Tibial artery (tissue), 4 donors: Measurements from ENCODE around the gene COA5.
A peak's percentile ranks its signal among the peaks of the same experiment; 100 is the strongest.

Source experiments
- DNase-seq, 2 donors: peaks; one replicate each; pipeline ENCODE4 v3.0.0-alpha.2; 2019
- H3K27ac ChIP-seq, 2 donors: fragments of 200-600 bp; sonication (generic) in 1 of 2; 1 replicate in 1 of 2; 2 replicates in 1 of 2; pipeline ENCODE4 v1.5.1; 2018 to 2019; ENCODE audit warnings: mild to moderate bottlenecking in 1 of 2
- H3K27me3 ChIP-seq, 2 donors: fragments of 200-600 bp; sonication (generic) in 1 of 2; one replicate each; pipeline versions ENCODE4 v1.5.1 to v1.6.0; 2016 to 2019
- H3K36me3 ChIP-seq, 3 donors: fragments of 200-600 bp; sonication (generic) in 2 of 3; one replicate each; pipeline ENCODE4 v1.5.1; 2016 to 2019; ENCODE audit warnings: mild to moderate bottlenecking in 2 of 3
- H3K4me1 ChIP-seq, 4 donors: fragments of 200-600 bp; sonication (generic) in 2 of 4; 1 replicate in 3 of 4; 2 replicates in 1 of 4; pipeline ENCODE4 v1.5.1; 2016 to 2019
- H3K4me3 ChIP-seq, 2 donors: fragments of 200-600 bp; sonication (generic) in 1 of 2; 1 replicate in 1 of 2; 2 replicates in 1 of 2; pipeline ENCODE4 v1.5.1; 2018 to 2019; ENCODE audit warnings: mild to moderate bottlenecking in 2 of 2
- H3K9me3 ChIP-seq, 3 donors: fragments of 200-600 bp; sonication (generic) in 1 of 3; one replicate each; pipeline ENCODE4 v1.5.1; 2016 to 2019
- intact Hi-C: fragments of 100-400 bp; cut with DNase I; formaldehyde crosslinking; loops from one replicate; pipeline ENCODE4 v1.15.0; 2023; ENCODE audit warnings: low total_unique reads
- TF ChIP-seq, protein P1 (sequence below), 2 experiments: fragments of 200-600 bp in 1 of 2; fragments of 450-650 bp in 1 of 2; IDR thresholded peaks; one replicate each; pipeline ENCODE4 v1.5.1; 2017 to 2019; ENCODE audit warnings: antibody characterized with exemption in 2 of 2, mild to moderate bottlenecking in 1 of 2, moderate library complexity in 1 of 2

Gene COA5

DNA sequence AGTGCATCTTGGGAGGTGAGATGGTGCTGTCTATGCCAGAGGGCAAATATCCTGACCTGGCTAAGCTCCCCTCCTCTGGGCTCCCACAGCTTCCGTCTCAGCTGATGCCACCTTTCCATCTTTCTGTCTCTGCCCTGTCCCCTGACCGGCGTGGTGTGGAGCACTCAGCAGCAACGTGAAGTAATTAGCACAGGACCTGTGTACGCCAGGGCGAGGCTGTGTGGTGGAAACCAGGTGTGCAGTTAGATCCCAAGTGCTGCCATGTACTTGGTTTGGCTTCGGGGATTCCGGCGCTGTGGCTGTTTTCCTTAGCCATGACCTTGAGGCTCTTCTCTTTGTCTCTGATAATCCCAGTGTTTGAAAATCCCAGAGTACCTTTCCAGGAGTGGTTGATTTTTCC lies 36.5 kb downstream of the COA5 start:
- H3K4me3 ChIP-seq = no peak overlapping the region
- H3K27me3 ChIP-seq = no peaks in the 10 kb centered on the region
- no peak for DNase-seq
- TF ChIP-seq, protein P1, sequence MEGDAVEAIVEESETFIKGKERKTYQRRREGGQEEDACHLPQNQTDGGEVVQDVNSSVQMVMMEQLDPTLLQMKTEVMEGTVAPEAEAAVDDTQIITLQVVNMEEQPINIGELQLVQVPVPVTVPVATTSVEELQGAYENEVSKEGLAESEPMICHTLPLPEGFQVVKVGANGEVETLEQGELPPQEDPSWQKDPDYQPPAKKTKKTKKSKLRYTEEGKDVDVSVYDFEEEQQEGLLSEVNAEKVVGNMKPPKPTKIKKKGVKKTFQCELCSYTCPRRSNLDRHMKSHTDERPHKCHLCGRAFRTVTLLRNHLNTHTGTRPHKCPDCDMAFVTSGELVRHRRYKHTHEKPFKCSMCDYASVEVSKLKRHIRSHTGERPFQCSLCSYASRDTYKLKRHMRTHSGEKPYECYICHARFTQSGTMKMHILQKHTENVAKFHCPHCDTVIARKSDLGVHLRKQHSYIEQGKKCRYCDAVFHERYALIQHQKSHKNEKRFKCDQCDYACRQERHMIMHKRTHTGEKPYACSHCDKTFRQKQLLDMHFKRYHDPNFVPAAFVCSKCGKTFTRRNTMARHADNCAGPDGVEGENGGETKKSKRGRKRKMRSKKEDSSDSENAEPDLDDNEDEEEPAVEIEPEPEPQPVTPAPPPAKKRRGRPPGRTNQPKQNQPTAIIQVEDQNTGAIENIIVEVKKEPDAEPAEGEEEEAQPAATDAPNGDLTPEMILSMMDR (IDR thresholded peaks at IDR 0.05) = no peak
- no peaks in the 10 kb centered on the region for H3K4me1 ChIP-seq
- H3K9me3 ChIP-seq = no peaks in the 10 kb centered on the region
- intact Hi-C loops = no loop called here
- H3K27ac ChIP-seq = no peak overlapping the region
- H3K36me3 ChIP-seq = peaks cover 26 to 100% (median 73%) of the 10 kb centered on the region in 3 donors

GRCh38 chr2:98571121-98571701 lies 37.1 kb downstream of the COA5 start:
- no peak overlapping the region for H3K4me3 ChIP-seq
- no peaks in the 10 kb centered on the region for H3K27me3 ChIP-seq
- no peak for DNase-seq
- H3K9me3 ChIP-seq = no peaks in the 10 kb centered on the region
- intact Hi-C loops = no loop called here
- H3K4me1 ChIP-seq = no peaks in the 10 kb centered on the region
- H3K27ac ChIP-seq = no peak overlapping the region
- H3K36me3 ChIP-seq = peaks cover 31 to 100% (median 73%) of the 10 kb centered on the region in 3 donors
- TF ChIP-seq, protein P1 (IDR thresholded peaks at IDR 0.05) = no peak

DNA sequence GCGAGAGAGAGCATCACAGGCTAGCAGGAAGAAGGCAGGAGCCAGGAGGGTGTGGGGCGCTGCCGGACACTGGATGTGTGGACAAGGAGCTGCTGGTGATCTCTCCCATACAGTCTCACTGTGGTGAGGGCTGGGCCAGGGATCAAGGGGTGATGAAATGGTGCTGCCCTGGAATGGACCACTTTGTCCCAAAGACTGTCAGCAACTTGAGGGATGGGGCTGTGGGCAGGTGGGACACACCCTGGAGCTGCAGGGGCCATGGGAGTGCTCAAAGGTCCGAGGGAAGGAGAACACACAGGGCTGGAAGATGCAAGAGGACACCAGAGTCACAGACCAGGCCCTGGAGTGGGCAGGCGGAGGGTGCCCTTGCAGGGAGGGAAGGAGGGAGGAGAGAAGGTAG lies 38.0 kb downstream of the COA5 start:
- Histone ChIP-seq H3K4me3 (no peak overlapping the region), H3K9me3 (no peaks in the 10 kb centered on the region), H3K4me1 (no peaks in the 10 kb centered on the region), H3K27ac (no peak overlapping the region), H3K36me3 (peaks cover 32 to 100% (median 74%) of the 10 kb centered on the region in 3 donors), H3K27me3 (no peaks in the 10 kb centered on the region)
- TF ChIP-seq, protein P1 (IDR thresholded peaks at IDR 0.05) = no peak
- DNase-seq = no peak
- intact Hi-C loops = no loop called here

- intact Hi-C loops = no loop called here
- Histone ChIP-seq H3K9me3 (no peaks in the 10 kb centered on the region), H3K4me1 (no peaks in the 10 kb centered on the region), H3K4me3 (no peak overlapping the region), H3K27ac (no peak overlapping the region), H3K27me3 (no peaks in the 10 kb centered on the region), H3K36me3 (peaks cover 32 to 100% (median 78%) of the 10 kb centered on the region in 3 donors)
- TF ChIP-seq, protein P1 (IDR thresholded peaks at IDR 0.05) = no peak
- no peak for DNase-seq
Measured at GRCh38 chr2:98569915-98570314, 38.4 kb downstream of the COA5 start.

DNA sequence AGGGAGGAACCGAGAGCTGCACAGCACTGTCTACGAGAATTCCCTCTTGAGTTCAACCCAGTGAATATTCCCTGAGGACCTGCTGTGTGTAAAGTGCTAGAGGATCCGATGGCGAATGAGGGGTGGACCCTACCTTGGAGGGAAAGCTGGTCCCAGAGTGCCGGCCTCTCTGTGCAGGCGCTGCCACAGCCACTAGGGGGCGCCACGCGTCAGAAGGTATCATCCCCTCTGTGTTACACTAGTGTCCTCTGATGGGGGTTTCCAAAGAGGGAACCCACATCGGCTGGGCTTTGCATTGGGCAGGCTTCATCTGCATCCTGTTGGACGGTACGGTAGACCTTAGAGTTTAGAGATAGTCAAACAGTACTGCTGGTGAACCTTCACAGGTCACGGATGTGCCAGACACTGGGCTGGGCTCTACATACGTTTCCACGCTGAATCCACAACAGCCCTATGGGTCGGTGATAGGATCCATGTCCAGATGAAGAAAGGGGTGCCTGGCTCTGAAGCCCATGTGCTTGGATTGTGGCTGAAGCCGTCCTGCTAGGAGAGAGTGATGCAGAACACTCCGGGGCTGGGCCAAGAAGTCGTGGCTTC lies 39.0 kb downstream of the COA5 start:
- intact Hi-C loops = no loop called here
- Histone ChIP-seq H3K36me3 (peaks cover 32 to 100% (median 84%) of the 10 kb centered on the region in 3 donors), H3K27ac (no peak overlapping the region), H3K4me3 (no peak overlapping the region), H3K4me1 (no peaks in the 10 kb centered on the region), H3K27me3 (no peaks in the 10 kb centered on the region), H3K9me3 (no peaks in the 10 kb centered on the region)
- DNase-seq = peak in 1 of 2 donors; percentile 34
- TF ChIP-seq, protein P1 (IDR thresholded peaks at IDR 0.05) = peak; percentile 56 to 73
